ENCODE measurements around the gene MMP28.

GRCh38 chr17:35742896-35743477 lies 52.5 kb downstream of the MMP28 start:
- TF ChIP-seq CEBPB (IDR thresholded peaks at IDR 0.05) (no peak), RAD21 (IDR thresholded peaks at IDR 0.05; ENCODE audit: low read depth) (no peak), EP300 (IDR thresholded peaks at IDR 0.05; ENCODE audit: borderline replicate concordance) (no peak), EGR1 (IDR thresholded peaks at IDR 0.05) (no peak), REST (IDR thresholded peaks at IDR 0.05; ENCODE audit: low read depth) (no peak), YY1 (IDR thresholded peaks at IDR 0.05; ENCODE audit: low read depth) (no peak), ZBTB7A (IDR thresholded peaks at IDR 0.05; ENCODE audit: low read depth) (no peak), CREB1 (IDR thresholded peaks at IDR 0.05; ENCODE audit: low read depth) (no peak), MAX (IDR thresholded peaks at IDR 0.05) (no peak), NFIC (IDR thresholded peaks at IDR 0.05) (no peak), TEAD4 (IDR thresholded peaks at IDR 0.05) (no peak), TAF1 (IDR thresholded peaks at IDR 0.05; ENCODE audit: low read depth) (no peak), TCF12 (IDR thresholded peaks at IDR 0.05; ENCODE audit: low read depth) (no peak)
